Ecto neural progenitor cell (in vitro differentiated cells): ENCODE results near the gene ISY1.
"Not testable (repeated sequence)": the region's sequence is repeated elsewhere in the genome, so short reads cannot be mapped to it uniquely, and the experiment has no call there.

Experiments used
- DNase-seq: peaks from one replicate; pipeline ENCODE4 v3.0.0-alpha.2; 2018; ENCODE audit warnings: low spot score

The ISY1 gene

DNA sequence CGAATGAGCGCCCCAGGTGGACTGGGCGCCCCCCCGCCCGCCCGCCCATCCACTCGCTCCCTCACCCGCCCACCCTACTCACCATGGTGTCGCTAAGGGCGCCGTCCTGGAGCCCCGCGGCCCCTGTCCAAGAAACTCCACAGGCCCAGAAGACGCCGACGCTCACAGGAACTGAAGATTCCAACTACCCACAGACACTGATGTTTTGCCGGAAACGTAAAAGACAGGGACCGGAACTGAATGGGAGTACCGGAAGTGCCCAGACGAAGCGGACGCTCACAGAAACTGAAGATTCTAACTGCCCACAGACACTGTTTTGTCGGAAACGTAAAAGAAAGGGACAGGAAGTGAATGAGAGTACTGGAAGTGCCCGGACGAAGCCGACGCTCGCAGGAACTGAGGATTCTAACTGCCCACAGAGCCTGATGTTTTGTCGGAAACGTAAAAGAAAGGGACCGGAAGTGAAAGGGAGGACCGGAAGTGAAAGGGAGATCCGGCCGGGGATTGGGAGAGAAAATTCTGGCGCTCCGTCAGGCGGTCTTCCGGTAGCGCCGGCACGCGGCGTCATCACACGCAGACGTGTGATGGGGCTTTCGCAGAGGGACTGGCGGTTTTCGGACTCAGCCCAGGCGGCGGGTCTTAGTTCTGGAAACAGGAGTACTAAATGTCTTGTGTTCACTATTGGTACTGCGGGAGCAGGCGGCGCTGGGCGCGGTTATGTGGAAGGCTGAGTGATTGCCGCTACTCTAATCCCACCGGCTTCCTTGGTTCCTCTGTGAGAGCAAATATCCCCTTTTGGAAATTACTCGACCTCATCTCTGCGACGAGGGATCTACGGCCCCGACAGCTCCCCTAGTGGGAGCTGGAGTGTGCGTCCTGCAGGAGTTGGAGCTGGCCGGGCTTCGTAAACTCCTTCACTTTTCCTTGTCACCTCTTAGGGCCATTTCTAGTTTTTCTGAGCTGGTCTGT lies at the start of gene ISY1:
ISY1 (minus strand) TSS at position 173 of the 969 bp plus-strand sequence; CDS start at position 85, 88 bp downstream.
- DNase-seq: peak; percentile 92

DNA sequence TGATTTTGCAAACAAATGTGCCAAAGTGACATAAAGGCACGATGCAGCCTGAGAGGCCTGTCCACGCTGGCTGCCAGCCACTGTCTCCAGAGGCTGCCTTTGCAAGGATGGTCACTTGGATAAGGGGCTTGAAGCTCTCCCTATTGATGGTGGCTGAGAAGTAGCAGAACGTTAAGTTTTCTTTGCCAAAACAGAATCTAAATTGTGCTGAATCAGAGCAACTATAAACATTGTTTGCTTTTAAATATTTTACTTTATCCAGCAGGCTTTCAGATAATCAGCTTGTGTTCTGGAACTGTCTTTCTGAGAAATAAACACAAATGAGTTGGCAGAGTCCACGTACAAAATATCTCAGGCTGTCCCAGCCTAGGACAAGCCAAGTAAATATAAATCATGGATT lies 46.6 kb upstream of the ISY1 start:
- no peak for DNase-seq

DNA sequence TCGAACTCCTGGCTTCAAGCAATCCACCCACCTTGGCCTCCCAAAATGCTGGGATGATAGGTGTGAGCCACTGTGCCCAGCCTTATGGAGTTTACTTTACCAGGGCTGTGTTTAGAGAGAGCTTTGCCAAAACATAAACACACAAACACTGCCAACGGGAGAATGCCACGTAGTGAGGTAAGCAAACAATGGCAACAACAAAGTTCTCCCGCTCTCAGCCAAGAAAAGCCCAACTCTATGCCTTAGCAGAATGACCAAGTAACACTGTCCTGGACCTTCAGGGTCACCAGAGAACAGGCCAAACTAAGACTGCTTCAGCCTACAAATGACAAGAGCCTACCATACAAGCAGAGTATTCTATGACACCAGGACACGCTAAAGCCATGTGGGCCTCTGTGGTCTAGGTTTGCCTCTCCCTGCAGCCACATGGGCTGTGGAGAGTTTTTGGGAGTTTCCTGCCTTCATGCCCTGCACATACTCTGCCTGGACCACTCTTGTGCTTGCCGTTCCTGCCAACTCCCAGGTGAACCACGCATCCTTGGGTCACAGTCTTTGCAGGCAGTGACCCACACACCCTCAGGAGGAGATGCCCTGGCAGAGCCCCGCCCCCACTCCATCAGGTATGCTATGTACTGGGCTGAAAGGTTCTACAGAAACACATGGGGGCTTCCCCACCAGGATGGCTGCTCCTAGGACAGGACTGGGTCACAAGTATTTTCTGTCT lies 44.4 kb upstream of the ISY1 start:
- no peak for DNase-seq

DNA sequence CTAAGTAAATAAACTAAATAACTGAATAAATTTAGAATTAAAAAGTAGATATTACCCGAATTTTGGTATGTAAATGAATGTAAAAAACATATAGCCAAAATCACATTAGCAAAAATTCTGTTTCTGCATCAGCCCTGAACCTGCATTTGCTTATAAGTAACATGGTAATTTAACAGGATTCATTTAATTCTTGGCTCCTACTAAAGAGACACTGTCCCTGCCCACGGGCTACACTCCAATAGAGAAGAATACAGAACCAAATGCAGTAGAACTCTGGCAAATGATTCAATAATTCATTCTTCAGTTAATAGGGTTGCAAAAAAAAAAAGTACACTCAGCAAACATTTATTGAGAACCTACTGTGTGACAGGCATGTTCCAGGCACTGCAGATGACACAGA lies 43.6 kb upstream of the ISY1 start:
- DNase-seq: no peak

GRCh38 chr3:129199366-129199765 lies 38.5 kb upstream of the ISY1 start:
- no peak for DNase-seq

DNA sequence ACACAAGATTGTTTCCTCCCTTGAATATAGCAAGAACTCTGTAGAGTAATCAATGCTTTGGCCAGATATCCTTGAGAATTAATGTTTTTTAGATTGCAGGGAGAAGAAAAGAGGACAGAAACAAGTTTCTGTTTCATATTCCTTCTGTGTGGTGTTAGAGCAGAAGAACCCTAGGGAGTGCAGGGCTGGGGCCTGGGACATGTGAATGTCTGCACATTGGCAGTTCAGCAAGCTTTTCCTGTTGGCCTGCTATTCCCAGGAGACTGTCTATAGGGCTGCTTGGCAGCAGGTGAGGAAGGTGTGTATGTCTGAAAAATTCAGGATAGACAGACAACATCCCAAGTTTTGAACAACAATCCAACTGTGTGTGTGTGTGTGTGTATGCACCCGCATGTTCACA lies 36.5 kb upstream of the ISY1 start:
- DNase-seq: no peak

DNA sequence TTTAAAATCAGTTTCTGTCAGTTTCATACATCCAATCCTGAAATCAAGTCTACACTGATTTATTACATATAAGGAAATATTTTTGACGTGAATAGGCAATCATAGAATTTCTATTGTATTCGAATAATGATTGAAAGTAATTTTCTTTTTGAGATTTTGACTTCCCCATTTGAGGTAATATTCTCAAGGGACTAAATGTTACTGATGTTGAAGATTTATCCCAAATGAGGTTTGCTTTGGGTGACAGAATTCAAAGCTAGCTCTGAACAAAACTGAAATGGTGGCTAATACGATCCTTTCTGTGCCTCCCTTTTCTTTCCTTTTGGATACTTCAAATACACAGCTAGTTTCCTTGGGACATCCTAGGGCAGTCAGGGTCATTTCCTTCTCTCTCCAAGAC lies 35.7 kb upstream of the ISY1 start:
- DNase-seq: no peak

- DNase-seq: no peak
Measured at GRCh38 chr3:129195731-129196256, 34.9 kb upstream of the ISY1 start.

- DNase-seq: not testable (repeated sequence)
Measured at GRCh38 chr3:129189793-129190192, 28.9 kb upstream of the ISY1 start.

DNA sequence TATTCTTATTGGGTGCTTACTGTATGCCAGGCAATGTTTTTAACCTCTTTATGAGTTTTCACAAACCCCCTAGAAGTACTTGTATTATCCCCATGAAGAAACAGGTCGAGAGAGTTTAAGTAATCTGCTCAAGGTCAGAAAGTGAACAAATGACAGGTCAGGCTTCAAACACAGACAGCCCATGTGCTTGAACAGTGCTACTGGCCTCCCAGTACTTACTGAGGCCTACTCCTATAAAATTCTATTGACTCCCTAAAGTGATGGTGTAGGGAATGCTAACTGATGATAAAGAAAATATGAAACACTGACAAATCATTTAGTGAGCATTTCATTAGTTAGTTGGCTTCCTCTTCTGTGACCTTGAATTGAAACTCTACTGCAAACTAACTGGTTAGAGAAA lies 27.0 kb upstream of the ISY1 start:
- DNase-seq: no peak

DNA sequence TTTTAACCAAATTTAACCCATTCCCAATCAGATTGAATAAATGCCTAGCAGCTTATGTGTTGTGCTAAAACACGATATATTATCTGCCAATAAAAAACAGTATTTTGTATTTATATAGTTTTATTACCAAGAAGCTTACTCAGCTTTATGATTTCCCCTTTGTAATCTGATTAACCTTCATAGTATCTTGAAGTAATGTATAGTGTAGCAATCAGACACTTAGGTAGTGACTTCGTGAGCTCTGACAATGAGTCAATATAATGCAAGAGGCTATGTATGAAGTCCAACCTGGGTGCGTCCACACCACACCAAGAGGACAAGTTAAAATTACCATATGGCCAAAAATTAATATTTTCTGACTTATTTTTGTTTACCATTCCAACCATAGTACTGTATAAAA lies 24.9 kb upstream of the ISY1 start:
- DNase-seq: no peak

DNA sequence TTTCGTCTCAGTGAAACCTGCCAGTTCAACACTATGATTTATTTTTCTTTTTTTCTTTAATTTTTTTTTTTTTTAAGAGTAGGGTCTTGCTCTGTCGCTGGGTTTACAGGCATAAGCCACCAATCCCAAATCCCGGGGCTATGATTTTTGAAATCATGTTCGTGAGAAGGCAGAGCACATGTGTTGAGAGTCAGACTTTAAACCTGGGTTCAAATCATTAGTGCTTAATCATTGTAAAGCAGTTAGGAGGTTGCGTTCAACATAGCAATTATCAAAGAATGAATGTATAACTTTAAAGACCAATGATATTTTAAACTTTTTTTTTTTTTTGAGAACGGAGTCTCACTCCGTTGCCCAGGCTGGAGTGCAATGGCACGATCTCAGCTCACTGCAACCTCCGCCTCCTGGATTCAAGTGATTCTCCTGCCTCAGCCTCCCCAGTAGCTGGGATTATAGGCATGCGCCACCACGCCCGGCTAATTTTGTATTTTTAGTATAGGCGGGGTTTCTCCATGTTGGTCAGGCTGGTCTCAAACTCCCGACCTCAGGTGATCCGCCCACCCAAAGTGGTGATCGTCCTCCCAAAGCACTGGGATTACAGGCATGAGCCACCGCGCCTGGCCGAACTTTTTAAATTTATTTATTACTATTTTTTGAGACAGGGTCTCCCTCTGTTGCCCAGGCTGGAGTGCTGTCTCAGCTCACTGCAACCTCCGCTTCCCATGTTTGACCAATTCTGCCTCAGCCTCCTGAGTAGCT lies 24.1 kb upstream of the ISY1 start:
- DNase-seq: not testable (repeated sequence)

GRCh38 chr3:129184396-129184657 lies 23.5 kb upstream of the ISY1 start:
- no peak for DNase-seq

DNA sequence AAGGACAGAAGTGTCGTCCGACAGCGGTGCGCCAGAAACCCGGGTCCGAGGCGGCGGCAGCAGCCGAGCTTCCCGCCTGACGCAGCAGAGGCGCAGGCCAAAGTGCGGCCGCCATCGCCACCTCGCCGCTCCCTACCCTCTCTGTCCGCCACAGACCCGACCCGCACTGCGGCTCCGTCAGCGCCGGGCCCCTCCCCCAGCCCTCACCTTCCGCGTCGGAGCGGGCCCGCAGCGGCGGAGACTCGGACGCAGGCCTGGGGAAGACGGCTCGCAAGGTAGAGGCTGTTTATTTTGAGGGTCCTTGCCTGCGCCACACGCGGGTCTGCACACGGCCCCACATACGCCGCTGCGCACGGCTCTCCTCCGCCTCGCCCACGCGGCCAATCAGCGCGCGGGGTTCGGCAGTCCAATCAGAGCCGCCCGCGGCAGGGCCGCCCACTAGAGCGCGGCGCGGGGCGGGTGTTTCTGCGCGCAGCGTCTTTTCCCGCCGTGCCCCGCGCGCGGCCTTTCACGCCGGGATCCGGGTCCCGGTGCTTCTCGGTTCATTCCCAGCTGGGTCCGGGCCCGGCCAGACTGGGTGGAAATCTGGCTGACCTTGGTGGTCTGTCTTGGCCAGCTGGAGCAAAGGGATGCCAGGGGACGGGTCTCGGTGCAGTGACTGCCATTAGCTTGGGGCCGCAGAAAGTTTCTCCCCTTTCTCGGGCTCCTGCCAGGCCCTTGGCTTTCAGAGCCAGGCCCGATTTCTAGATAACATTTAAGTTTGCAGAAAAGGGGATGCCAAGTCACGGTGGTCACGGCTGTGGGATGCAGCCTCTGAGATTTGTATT lies 22.9 kb upstream of the ISY1 start, which contains the start of gene CNBP:
CNBP (minus strand) TSS at position 328 of the 827 bp plus-strand sequence. CDS start 12,139 bp downstream, outside the sequence.
- DNase-seq: peak; percentile 93

- no peak for DNase-seq
Measured at GRCh38 chr3:129182390-129183185, 21.7 kb upstream of the ISY1 start.

- no peak for DNase-seq
Measured at GRCh38 chr3:129181819-129182218, 21.0 kb upstream of the ISY1 start.

- DNase-seq: no peak
Measured at GRCh38 chr3:129180461-129180860, 19.6 kb upstream of the ISY1 start.

DNA sequence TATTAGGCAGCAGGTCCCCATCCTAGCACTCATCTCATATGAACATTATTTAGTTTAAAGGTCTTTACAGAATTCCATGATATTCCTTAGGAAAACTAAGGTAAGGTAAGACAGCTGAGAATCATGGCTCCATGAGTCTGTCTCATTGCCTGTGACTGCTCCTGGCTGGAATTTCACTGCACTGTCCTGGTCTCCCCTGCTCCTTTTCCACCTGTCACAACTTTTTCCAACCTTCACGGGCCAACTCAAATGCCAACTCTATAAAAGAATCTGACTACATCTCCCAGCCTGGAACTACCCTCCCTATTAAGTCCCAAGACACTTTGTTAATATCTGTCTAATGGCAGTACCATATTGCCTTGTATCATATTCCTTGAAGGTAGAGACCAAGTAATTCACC lies 15.2 kb upstream of the ISY1 start:
- DNase-seq: no peak

GRCh38 chr3:129173725-129174124 lies 12.9 kb upstream of the ISY1 start:
- DNase-seq: no peak

GRCh38 chr3:129173206-129173605 lies 12.3 kb upstream of the ISY1 start:
- DNase-seq: no peak
